Measurements from ENCODE around the gene MPV17L2.
"Not testable (repeated sequence)": the region's sequence is repeated elsewhere in the genome, so short reads cannot be mapped to it uniquely, and the experiment has no call there.

The MPV17L2 gene

GRCh38 chr19:18193388-18194180 lies 566 bp downstream of the MPV17L2 start:
- no peak for DNase-seq

DNA sequence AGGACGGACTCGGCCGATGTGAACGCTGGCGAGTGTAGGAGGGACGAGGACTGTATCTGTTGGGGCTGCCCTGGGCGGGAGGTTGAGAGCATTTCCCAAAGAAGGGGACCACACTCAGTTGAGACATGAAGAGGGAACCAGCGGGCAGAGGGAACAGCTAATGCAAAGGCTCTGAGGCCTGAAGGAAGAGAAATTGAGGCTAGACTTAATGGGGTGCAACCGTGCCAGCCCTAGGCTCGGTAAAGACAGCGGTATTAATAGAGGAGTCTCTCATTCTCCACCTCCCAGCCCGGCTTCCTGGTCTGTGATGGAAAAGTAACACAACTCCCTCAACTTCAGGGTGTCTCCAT lies 1.1 kb downstream of the MPV17L2 start:
- no peak for DNase-seq

- DNase-seq = peak in 2 of 4 experiments; percentile 47 to 55
These were observed 1.7 kb downstream of the MPV17L2 start for GRCh38 chr19:18194554-18195238.

GRCh38 chr19:18196511-18196845 lies 3.5 kb downstream of the MPV17L2 start:
- no peak for DNase-seq

DNA sequence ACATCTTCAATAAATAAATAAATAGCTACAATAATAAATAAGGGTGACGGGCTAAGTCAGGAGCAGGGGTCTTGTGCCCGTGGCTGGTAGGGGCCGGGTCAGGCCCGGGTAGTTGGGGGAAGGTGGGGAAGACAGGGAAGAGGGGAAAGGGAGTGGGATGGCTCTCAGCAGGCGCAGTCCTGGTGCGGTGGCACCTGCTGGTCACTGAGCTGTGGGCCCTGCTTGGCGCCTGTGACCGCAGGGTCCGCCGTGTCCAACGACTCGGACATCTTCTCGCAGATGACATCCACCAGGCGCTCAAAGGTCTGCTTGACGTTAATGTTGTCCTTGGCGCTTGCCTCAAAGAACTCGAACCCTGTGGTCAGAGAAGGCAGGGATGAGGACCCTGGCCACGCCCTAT lies 4.3 kb downstream of the MPV17L2 start:
- no peak for DNase-seq

DNA sequence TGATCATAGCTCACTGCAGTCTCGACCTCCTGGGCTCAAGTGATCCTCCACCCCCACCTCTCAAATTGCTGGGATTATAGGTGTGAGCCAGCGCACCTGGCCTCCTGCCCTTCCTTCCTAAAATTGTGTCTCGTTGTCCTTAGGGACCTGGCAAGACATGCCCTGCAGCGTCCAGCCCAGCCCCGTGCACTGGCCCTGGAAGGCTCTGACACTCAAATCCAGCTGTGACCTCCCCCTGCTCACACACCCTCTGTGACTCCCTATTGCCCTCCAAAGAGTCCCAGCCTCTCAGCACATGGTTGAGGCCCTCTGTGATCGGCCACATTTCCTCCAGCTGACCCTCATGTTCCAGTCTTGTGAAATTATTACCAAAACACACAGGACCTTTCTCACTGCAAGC lies 4.9 kb downstream of the MPV17L2 start:
- no peak for DNase-seq

DNA sequence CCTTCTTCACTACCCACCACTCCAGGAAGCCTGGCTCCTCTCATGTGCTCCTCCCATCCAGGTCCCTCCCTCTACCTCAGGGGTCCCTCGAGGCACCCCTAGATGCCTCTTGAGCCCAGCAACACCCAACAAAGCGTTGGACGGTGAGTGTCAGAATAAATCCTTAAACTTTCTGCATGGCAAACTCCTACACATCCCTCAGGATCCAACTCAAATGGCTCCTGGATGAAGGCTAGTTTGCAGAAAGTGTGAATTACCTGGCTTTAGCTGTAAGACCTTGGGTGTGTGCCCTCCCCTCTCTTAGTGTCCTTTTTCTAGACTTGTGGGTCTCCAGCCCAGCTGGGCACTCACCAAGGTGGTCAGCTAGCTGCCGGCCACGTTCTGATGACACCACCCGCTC lies 5.4 kb downstream of the MPV17L2 start:
- DNase-seq = no peak

DNA sequence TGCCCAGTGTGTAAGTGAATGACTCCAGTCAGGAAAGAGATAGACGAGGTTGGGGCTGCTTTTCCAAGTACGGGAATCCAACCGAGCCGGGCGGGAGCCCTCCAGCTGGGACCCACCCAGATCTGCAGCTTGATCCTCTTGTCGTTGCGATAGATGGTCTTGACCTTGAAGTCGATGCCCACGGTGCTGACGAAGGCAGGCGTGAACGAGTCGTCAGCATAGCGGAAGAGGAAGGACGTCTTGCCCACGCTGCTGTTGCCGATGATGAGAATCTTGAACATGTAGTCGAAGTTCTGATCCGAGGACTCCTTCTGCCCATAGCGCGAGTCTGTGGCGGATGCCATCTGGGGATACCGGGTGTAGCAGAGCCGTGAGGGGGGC lies 9.4 kb downstream of the MPV17L2 start:
- no peak for DNase-seq

DNA sequence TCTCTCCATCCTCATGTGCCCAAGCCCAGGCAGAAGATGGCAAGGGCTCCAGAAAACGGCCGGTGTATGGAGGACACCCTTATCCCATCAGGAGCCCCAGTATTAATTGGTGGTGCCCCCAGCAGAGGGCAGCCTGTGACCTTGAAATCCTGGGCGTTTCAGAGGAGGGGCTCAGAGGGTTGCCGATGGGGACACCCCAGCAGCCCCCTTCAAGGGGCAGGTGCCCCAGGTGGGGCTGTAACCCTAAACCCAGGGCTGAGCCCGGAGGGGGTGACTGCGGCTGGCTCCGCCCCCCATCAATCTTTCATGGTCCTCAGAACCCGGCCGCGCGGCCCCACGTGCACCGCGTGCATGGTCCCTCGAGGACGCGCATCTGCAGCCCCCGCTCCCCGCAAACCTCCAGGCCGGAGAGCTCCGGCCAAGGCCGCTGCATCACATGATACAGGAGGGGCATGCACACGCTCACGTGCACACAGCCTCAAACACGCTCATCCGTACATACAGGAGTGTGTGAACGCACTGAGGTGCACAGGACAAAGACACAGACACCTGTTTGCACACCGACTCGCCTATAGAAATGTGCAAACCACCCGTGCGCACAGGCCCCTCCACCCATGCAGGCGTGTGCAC lies 9.9 kb downstream of the MPV17L2 start:
- DNase-seq = peak in 2 of 4 experiments; percentile 23 to 61

GRCh38 chr19:18203408-18203862 lies 10.4 kb downstream of the MPV17L2 start:
- DNase-seq = peak; percentile 49 to 73 (median 51)

DNA sequence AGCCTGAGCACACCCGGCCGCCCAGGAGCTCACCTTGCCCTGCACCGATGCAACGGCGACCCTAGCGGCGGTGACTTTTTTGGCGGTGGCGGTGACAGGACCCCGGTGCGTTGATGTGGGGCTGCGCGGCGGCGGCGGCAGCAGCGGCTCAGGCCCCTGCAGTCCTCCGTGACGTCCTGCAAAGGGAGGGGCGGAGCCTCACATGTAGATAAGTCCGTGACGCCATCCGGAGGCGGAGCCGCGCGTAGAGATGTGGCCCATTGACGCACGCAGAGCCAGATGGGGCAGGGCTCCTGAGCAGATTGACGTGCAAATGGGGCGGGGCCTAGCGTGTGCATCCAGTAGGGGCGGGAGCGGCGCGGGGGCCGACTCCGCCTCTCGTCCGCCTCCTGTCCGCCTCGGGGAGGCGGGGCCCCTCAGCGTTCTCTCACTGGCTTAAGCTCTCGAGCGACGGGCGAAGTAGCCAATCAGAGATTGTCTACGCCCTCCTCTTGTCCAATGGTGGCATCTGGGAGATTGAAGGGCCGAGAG lies 10.9 kb downstream of the MPV17L2 start, which contains the start of gene RAB3A:
Gene RAB3A, minus strand, starts transcription at position 180 of the 531 bp plus-strand sequence. CDS start 1,302 bp downstream, outside the sequence.
- DNase-seq = peak; percentile 100

DNA sequence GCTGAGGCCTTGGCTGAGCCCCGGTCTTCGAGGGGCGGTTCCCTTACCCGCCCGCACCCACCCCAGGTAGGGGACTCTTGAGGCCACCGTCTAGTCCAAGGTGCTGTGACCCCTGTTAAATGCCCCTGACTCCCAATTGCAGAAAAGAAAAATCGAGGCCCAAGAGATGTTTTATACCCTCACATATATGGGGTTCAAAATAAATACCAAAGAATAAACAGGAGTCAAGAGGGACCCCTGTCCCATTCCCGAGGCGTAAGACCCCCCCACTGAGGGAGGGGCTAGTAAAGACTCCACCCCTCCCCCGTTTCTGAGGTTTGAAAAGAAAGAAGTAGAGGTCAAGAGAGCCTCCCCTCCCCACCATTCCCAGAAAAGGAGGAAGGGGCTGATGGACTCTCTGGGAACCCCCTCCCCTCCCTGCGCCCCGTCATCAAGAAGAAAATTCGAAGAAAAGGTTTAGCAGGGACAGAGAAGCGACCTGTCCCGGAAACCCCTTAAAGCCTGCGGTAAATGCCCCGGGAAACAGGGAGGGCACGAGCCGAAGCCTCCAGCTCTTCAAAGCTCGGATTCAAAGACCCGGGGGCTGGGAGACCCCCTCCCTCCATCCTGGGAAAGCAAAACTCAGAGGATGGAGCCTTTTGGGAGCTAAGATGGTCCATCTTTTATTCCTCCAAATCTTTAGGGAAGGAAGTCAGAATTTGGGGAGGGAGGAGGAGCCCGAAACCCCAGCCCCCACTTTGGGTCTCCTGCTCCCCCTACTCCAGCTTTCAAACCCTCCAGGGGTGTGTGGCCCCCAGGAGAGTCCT lies 11.6 kb downstream of the MPV17L2 start:
- peak in 3 of 4 experiments; percentile 38 to 54 (median 51) for DNase-seq

GRCh38 chr19:18205200-18205892 lies 12.3 kb downstream of the MPV17L2 start:
- peak; percentile 58 to 78 (median 66) for DNase-seq

DNA sequence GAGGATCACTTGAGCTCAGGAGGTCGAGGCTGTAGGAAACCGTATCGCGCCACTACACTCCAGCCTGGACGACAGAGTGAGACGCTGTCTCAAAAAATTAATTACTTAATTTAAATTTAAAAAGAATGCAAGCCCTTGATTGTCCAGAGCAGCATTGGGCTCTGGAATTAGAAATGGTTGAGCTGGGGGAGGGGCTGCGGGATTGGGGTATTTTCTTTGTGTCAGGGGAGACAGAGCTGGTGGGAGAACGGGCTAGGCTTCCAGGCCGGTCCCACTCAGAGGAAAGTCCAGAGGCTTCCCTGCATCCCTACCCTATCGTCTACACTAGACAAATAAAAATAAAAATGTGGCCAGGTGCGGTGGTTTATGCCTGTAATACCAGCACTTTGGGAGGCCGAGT lies 13.0 kb downstream of the MPV17L2 start:
- DNase-seq = no peak

GRCh38 chr19:18208098-18208951 lies 15.3 kb downstream of the MPV17L2 start:
- DNase-seq = peak in 3 of 4 experiments; percentile 56 to 76 (median 66)

GRCh38 chr19:18209912-18210311 lies 16.9 kb downstream of the MPV17L2 start:
- DNase-seq = not testable (repeated sequence)

DNA sequence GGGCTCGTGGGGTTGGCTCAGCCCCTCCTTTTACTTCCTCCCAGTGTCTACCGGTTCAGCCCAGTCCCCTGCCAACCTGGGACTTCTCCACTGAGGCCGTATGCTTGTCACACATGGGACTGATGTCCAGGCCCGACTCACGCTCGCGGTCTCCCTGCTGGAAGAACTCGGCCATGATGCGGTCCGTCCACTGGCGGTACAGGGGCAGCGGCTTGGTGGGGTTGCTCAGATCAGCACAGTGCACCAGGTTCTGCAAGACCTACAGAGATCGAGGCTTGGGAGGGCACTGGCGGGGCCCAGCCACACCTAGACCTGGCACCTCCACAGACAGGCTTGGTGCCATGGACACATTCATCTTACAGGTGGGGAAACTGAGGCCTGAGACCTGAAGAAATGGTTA lies 18.7 kb downstream of the MPV17L2 start:
- no peak for DNase-seq

GRCh38 chr19:18214779-18215433 lies 21.9 kb downstream of the MPV17L2 start:
- peak in 1 of 4 experiments; percentile 31 for DNase-seq

DNA sequence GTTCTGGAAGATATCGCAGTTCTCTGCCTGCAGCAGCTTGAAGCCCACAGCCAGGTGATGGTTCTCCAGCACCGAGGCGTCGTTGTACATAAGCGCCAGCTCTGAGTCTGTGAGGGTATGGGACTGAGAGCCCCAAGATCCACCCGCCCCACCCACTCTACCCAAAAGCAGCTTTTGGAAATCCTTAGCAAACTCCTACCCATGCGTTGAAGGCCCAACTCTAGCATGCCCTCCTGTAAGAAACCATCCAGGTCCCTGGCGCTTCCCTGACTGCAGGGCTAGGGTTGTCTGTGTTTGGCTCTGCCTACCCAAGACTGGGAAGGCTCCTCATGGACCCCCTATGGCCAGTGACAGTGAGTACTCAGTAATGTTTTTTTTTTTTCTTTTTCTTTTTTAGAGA lies 23.8 kb downstream of the MPV17L2 start:
- DNase-seq = peak in 1 of 4 experiments; percentile 1

GRCh38 chr19:18218159-18218558 lies 25.1 kb downstream of the MPV17L2 start:
- no peak for DNase-seq

Data from suppressor macrophage (primary cell).